K562 (cell line): ENCODE results near the gene GLG1. TPM values are rescaled to one million over a fixed set of nuclear protein-coding genes. Genes with fewer than 3 reads are reported as not detected.

Experiments
- ATAC-seq: fragments of 200-7000 bp; cut with Tn5 transposase; 3 replicates; pipeline ENCODE4 v1.9.1; 2020; ENCODE audit warnings: moderate library complexity
- BruUV-seq: library from RNA; stranded (reverse); fragments of 400-500 nt; replicated peaks from 2 replicates; lab custom pipeline; 2021; lab: Mats Ljungman, UMichigan
- CTCF ChIA-PET: fragments of 300-600 bp; formaldehyde crosslinking; extraction: SDS; loops from one replicate; lab custom pipeline; 2021; ENCODE audit warnings: low intra/inter-chr PET ratio; lab: Yijun Ruan, JAX
- POLR2A ChIA-PET: fragments of 300-600, 350-650 bp; sonication (Branson Sonifier 250); formaldehyde crosslinking; extraction: SDS; loops from one replicate; lab custom pipeline; 2021; ENCODE audit warnings: antibody characterized with exemption, inconsistent platforms; lab: Yijun Ruan, JAX
- DNase-seq, 4 experiments: peaks; one replicate each; pipeline versions ENCODE4 v3.0.0 to v3.0.0-alpha.2; 2011 to 2018; ENCODE audit warnings: low spot score in 3 of 4, mixed read lengths in 3 of 4; ENCODE audit errors: extremely low read depth in 1 of 4
- FAIRE-seq: peaks from 2 replicates; lab custom pipeline; 2011; peaks lifted over from hg19 to GRCh38; lab: Jason Lieb, UNC
- H2AFZ ChIP-seq: 2 replicates; pipeline ENCODE4 v1.6.0; 2011; ENCODE audit warnings: low read depth, low read length, control low read depth, inconsistent platforms
- H3K27ac ChIP-seq: fragments of 200-600 bp; 3 replicates; pipeline ENCODE4 v1.8.0; 2011; ENCODE audit warnings: low read depth, mild to moderate bottlenecking, control low read depth, inconsistent platforms, low read length, moderate library complexity, mixed read lengths; ENCODE audit errors: extremely low read depth
- H3K27me3 ChIP-seq, 2 experiments: fragments of 300-600 bp in 1 of 2; 2 replicates in 1 of 2; 3 replicates in 1 of 2; pipeline versions ENCODE4 v1.6.0 to v1.8.0; 2011; ENCODE audit warnings: inconsistent platforms in 2 of 2, low read length in 2 of 2, mild to moderate bottlenecking in 1 of 2, mixed read lengths in 1 of 2, moderate library complexity in 1 of 2; ENCODE audit not compliant: control insufficient read depth in 2 of 2, insufficient read depth in 2 of 2
- H3K36me3 ChIP-seq: fragments of 300-600 bp; 3 replicates; pipeline ENCODE4 v1.8.0; 2011; ENCODE audit warnings: mild to moderate bottlenecking, low read length, inconsistent platforms; ENCODE audit not compliant: control insufficient read depth, insufficient read depth
- H3K4me1 ChIP-seq, 2 experiments: fragments of 200-600 bp in 1 of 2; replicated peaks in 1 of 2; 2 replicates in 1 of 2; 3 replicates in 1 of 2; pipeline versions ENCODE4 v1.5.1 to v1.8.0; 2011; ENCODE audit warnings: inconsistent platforms in 2 of 2, low read length in 2 of 2, mild to moderate bottlenecking in 1 of 2, mixed read lengths in 1 of 2, moderate library complexity in 1 of 2; ENCODE audit not compliant: control insufficient read depth in 2 of 2, insufficient read depth in 2 of 2
- H3K4me2 ChIP-seq: 2 replicates; pipeline ENCODE4 v1.6.1; 2011; ENCODE audit warnings: low read length, control low read depth, inconsistent platforms, mixed read lengths; ENCODE audit not compliant: insufficient read depth
- H3K4me3 ChIP-seq: fragments of 200-600 bp; sonication (generic), shearing (Covaris generic); 2 replicates; pipeline ENCODE4 v1.5.1; 2016; ENCODE audit warnings: control low read depth, inconsistent platforms
- H3K79me2 ChIP-seq: fragments of 200-600 bp; 3 replicates; pipeline ENCODE4 v1.8.0; 2011; ENCODE audit warnings: low read length, inconsistent platforms; ENCODE audit not compliant: control insufficient read depth, insufficient read depth
- H3K9ac ChIP-seq, 2 experiments: 2 replicates each; pipeline versions ENCODE4 v1.6.0 to v1.6.1; 2011; ENCODE audit warnings: low read depth in 2 of 2, low read length in 2 of 2, control low read depth in 1 of 2, inconsistent platforms in 1 of 2, mild to moderate bottlenecking in 1 of 2, mixed read lengths in 1 of 2; ENCODE audit not compliant: insufficient read depth in 1 of 2
- H3K9me1 ChIP-seq: one replicate; pipeline ENCODE4 v1.6.0; 2011; ENCODE audit warnings: inconsistent platforms, mild to moderate bottlenecking, low read length, moderate library complexity; ENCODE audit not compliant: control insufficient read depth, insufficient read depth
- H3K9me3 ChIP-seq: replicated peaks from 2 replicates; pipeline ENCODE4 v1.5.1; 2011; ENCODE audit warnings: low read depth, low read length, inconsistent platforms; ENCODE audit not compliant: control insufficient read depth, insufficient read depth
- H4K20me1 ChIP-seq: replicated peaks from 2 replicates; pipeline ENCODE4 v1.6.1; 2011; ENCODE audit warnings: low read length, inconsistent platforms, mixed read lengths; ENCODE audit not compliant: control insufficient read depth, insufficient read depth
- BCLAF1 ChIP-seq, 2 experiments: fragments of 450-650 bp in 1 of 2; IDR thresholded peaks; 2 replicates each; pipeline ENCODE4 v1.6.1; 2011 to 2017; ENCODE audit warnings: low read depth in 2 of 2, antibody characterized with exemption in 1 of 2, borderline replicate concordance in 1 of 2, low read length in 1 of 2, mild to moderate bottlenecking in 1 of 2, mixed read lengths in 1 of 2; ENCODE audit not compliant: control insufficient read depth in 1 of 2
- NFATC3 ChIP-seq: fragments of 450-650 bp; IDR thresholded peaks from 2 replicates; pipeline ENCODE4 v1.6.1; 2017; ENCODE audit warnings: mild to moderate bottlenecking
- RBM34 ChIP-seq: fragments of 200-400 bp; formaldehyde crosslinking; IDR thresholded peaks from 2 replicates; pipeline ENCODE4 v1.6.1; 2018; ENCODE audit warnings: low read length, borderline replicate concordance; ENCODE audit not compliant: insufficient read depth
- ZNF174 ChIP-seq: fragments of 250-450 bp; sonication (Bioruptor Pico); IDR thresholded peaks from 2 replicates; pipeline ENCODE4 v1.4.0; 2020; ENCODE audit warnings: mild to moderate bottlenecking
- ZNF75A ChIP-seq: fragments of 450-650 bp; formaldehyde crosslinking; IDR thresholded peaks from 2 replicates; pipeline ENCODE4 v1.4.0; 2020; ENCODE audit warnings: mild to moderate bottlenecking
- WGBS: fragments of 100-300 bp; shearing (Covaris generic); methylation state at CpG from one replicate; pipeline ENCODE4 v1.1.6; 2016; ENCODE audit warnings: low coverage, mixed read lengths; ENCODE audit not compliant: insufficient coverage; ENCODE audit errors: missing lambda C conversion rate; 5-methylcytosine and 5-hydroxymethylcytosine counted together
- in situ Hi-C: fragments of 300-500 bp; cut with MboI; formaldehyde crosslinking; loops from 4 replicates; pipeline ENCODE4 v1.15.0; 2018; ENCODE audit warnings: inconsistent platforms, mixed read lengths
- intact Hi-C: fragments of 100-400 bp; cut with micrococcal nuclease; formaldehyde crosslinking; loops from 2 replicates; pipeline ENCODE4 v1.14.2; 2022
- polyA plus RNA-seq, 8 experiments: library from polyadenylated mRNA; depleted of rRNA in 4 of 8; stranded (reverse) in 5 of 8; unstranded in 3 of 8; fragments of >200 nt; fragmentation: Nextera tagmentation in 2 of 8; fragmentation: Illumina TruSeq in 1 of 8; extraction: Ambion mirVana in 2 of 8; extraction: Trizol in 1 of 8; gene quantifications; 2 replicates each; pipeline versions ENCODE4 v1.2.1 to v1.2.3, GENCODE V29; 2011 to 2014; ENCODE audit warnings: inconsistent platforms in 1 of 8, missing spikeins in 1 of 8
- total RNA-seq, 7 experiments: library from RNA; depleted of rRNA in 6 of 7; stranded (reverse); fragments of >200 nt in 6 of 7; fragmentation: Illumina TruSeq in 2 of 7; extraction: Trizol in 2 of 7; gene quantifications; 2 replicates each; pipeline versions ENCODE4 v1.2.1 to v1.2.3, GENCODE V29; 2011 to 2021; ENCODE audit warnings: low replicate concordance in 1 of 7
- TF ChIP-seq, protein P1 (sequence below): fragments of 250-450 bp; sonication (Bioruptor Pico); IDR thresholded peaks from 2 replicates; pipeline ENCODE4 v1.9.0; 2021; ENCODE audit warnings: mild to moderate bottlenecking, inconsistent platforms

Gene GLG1
- total and polyA plus RNA-seq, 9 of the 15 experiments (the other 6 are each of a cell fraction or from before 2014, with no cell fraction given), result 6.2 to 36.0 (median 23.6) TPM

- Histone ChIP-seq H3K36me3 (peaks cover 99% of the 10 kb centered on the region), H3K27me3 (no peaks in the 10 kb centered on the region), H3K27ac (no peak overlapping the region)
- no peak for TF ChIP-seq ZNF174 (CRISPR knock-in tag)
- TF ChIP-seq, protein P1, sequence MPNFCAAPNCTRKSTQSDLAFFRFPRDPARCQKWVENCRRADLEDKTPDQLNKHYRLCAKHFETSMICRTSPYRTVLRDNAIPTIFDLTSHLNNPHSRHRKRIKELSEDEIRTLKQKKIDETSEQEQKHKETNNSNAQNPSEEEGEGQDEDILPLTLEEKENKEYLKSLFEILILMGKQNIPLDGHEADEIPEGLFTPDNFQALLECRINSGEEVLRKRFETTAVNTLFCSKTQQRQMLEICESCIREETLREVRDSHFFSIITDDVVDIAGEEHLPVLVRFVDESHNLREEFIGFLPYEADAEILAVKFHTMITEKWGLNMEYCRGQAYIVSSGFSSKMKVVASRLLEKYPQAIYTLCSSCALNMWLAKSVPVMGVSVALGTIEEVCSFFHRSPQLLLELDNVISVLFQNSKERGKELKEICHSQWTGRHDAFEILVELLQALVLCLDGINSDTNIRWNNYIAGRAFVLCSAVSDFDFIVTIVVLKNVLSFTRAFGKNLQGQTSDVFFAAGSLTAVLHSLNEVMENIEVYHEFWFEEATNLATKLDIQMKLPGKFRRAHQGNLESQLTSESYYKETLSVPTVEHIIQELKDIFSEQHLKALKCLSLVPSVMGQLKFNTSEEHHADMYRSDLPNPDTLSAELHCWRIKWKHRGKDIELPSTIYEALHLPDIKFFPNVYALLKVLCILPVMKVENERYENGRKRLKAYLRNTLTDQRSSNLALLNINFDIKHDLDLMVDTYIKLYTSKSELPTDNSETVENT (CRISPR knock-in tag), result no peak
- no peak for TF ChIP-seq BCLAF1 (IDR thresholded peaks at IDR 0.05; ENCODE audit: borderline replicate concordance in 1 of 2, control insufficient read depth in 1 of 2, low read depth in 2 of 2, low read length in 1 of 2)
- TF ChIP-seq NFATC3, result no peak
- TF ChIP-seq ZNF75A (CRISPR knock-in tag), result no peak
- no peak for TF ChIP-seq RBM34
- TF ChIP-seq, all 486 proteins: peak for 0
- Histone ChIP-seq H2AFZ (no peak overlapping the region), H3K9ac (no peak overlapping the region), H3K79me2 (no peaks in the 10 kb centered on the region), H3K9me3 (no peaks in the 10 kb centered on the region), H4K20me1 (0 out of 2 replicates have a peak, but pooled peaks cover 7% of the 10 kb centered on the region), H3K4me2 (no peak overlapping the region), H3K4me1 (no peaks in the 10 kb centered on the region), H3K4me3 (no peak overlapping the region), H3K9me1 (peaks cover 2% of the 10 kb centered on the region)
- CTCF ChIA-PET, result no interaction called here
- in situ Hi-C loops, result no loop called here
- no peak for FAIRE-seq
- POLR2A ChIA-PET, result interaction anchor here (0.9 to 1.1 kb wide), 2 partner anchors 20 to 98 kb away, joined by 3 read pairs; partner anchors contain the start of gene GLG1
- no peak for DNase-seq
- 42% methylated on average over 1 of the region's 1 CpG for WGBS
- ATAC-seq, result no peak
- no TSS peak for BruUV-seq
- intact Hi-C loops, result no loop called here
Observed at GRCh38 chr16:74626741-74627416, 20.0 kb upstream of the GLG1 start.
